Measurements from ENCODE around the gene KIAA1958.

Gene KIAA1958

GRCh38 chr9:112604790-112605189 lies 118.2 kb downstream of the KIAA1958 start:
- no peak for DNase-seq (ENCODE audit: low read depth in 2 of 2)

GRCh38 chr9:112605518-112605917 lies 118.9 kb downstream of the KIAA1958 start:
- no peak for DNase-seq (ENCODE audit: low read depth in 2 of 2)

DNA sequence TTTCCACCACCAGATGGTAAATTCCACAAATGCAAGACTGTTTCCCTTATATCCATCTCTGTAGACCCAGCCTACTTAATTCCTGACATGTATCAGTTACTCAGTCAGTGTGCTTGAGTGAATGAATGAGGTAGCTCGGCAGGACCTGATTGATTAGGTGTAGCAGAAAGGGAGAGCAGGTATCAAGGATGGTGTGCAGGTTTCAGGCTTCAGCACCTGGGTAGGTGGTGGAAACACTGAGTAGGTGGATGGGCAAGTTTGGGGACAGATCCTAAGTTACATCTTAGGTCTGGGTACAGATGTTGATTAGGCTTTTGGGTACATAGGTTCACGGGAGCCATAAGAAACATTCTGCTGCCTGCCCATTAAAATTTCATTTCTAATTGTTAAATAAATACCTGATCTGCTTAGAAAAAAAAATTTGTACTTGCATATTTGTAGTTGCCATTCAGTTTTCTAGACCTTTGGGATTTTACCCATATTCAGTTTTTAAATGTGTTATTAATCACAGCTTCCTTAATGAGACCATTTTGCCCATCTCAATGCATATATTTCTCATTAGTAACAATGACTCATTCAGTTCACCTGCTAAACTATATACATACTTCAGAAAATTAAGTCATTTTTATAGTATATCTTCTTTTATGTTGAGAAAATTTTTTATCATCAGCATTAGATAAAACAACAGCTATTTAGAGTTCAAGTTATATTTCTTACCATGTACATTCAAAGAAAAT lies 119.5 kb downstream of the KIAA1958 start:
- DNase-seq (ENCODE audit: low read depth in 2 of 2) = no peak

- DNase-seq (ENCODE audit: low read depth in 2 of 2) = no peak
Measured at GRCh38 chr9:112608851-112609250, 122.2 kb downstream of the KIAA1958 start.

DNA sequence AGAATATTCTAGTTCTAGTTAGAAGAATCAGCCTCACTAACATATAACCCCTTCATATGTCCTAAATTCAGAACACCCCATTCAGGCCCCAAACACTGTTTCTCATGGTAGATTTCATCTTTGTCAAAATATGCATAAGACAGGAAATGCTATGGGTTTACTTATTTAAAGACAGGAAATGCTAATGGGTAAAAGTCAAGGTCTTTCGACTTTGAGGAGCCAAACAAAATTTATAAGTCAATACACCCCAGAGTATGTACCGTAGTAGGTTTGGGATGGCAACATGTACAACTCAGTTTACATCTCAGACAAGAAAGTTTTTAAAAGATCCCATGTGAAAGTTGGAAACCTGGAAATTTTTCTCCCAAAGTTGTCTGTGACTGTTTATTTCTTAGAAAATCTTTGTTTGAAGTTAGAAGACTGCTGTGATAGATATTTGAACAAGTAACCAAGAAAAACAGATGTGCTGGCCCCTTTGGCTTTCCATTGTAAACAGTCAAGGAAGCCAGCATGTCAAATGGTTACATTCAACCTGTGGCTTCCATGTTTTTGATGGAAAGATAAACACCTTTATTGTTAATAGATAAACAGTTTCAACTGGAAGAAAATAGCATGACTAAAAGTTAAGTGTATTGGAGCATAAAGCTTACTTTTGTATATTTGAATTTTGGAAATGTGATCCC lies 129.1 kb downstream of the KIAA1958 start:
- no peak for DNase-seq (ENCODE audit: low read depth in 2 of 2)

- DNase-seq (ENCODE audit: low read depth in 2 of 2) = no peak
Measured at GRCh38 chr9:112617371-112617770, 130.7 kb downstream of the KIAA1958 start.

- DNase-seq (ENCODE audit: low read depth in 2 of 2) = no peak
Measured at GRCh38 chr9:112618385-112619009, 131.9 kb downstream of the KIAA1958 start.

GRCh38 chr9:112620388-112620787 lies 133.8 kb downstream of the KIAA1958 start:
- DNase-seq (ENCODE audit: low read depth in 2 of 2) = no peak

- DNase-seq (ENCODE audit: low read depth in 2 of 2) = no peak
Measured at GRCh38 chr9:112621018-112621655, 134.5 kb downstream of the KIAA1958 start.

GRCh38 chr9:112623198-112623597 lies 136.6 kb downstream of the KIAA1958 start:
- DNase-seq (ENCODE audit: low read depth in 2 of 2) = no peak

GRCh38 chr9:112624711-112625707 lies 138.4 kb downstream of the KIAA1958 start:
- no peak for DNase-seq (ENCODE audit: low read depth in 2 of 2)

DNA sequence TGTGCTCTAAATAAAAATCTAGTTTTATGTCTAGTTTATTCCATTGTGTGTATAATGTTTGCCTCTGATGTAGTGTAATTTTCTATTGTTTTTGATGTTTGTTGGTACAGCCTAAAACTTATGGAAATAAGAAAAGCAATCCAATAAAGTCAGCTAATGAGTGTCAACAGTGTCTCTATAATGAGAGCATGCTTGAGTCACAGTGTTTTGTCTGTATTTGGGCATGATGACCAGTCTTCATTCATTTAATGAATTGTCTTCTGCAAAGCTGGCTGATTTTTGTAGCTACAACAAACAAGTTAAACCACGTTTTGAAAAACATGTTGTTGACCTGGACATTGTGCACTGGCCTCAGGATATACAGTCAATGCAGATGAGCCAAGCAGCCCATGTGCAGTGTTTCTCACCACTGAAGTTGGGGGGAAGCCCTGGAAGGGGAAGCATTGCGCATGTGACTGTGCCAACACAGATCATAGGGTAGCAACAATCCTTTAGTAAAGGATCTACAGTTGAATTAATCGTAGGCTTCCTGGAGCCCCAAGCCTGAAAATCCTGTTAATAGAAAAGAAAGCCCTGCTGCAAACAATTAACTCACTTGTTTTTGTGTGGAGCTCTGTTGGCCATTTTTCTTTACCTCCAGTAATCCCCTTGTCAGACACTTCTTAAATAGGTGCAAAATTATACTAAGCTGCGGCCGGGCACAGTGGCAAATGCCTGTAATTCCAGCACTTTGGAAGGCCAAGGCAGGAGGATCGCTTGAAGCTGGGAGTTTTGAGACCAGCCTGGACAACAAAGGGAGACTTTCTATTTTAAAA lies 143.3 kb downstream of the KIAA1958 start:
- no peak for DNase-seq (ENCODE audit: low read depth in 2 of 2)

- DNase-seq (ENCODE audit: low read depth in 2 of 2) = no peak
Measured at GRCh38 chr9:112631313-112632070, 144.9 kb downstream of the KIAA1958 start.

- DNase-seq (ENCODE audit: low read depth in 2 of 2) = no peak
Measured at GRCh38 chr9:112640311-112640710, 153.7 kb downstream of the KIAA1958 start.

DNA sequence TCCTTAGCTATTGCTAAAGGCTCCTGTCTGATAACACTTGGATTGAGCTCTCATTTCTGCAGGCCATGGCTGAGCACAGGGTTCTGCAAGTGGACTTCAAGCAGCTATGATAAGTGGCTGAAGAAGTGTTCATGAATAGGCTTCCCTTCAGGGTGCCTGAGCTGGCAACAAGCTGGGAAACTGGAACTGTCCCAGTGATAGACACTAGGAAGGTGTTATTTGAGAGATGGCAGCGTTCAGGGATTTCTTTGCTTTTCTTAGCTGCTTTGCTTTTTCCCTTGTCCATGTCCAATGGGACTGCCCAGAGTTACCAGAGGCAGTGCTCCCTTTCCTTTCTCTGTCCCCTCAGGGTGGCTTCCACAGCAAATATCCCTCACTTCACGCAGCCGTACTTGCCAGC lies 155.5 kb downstream of the KIAA1958 start:
- no peak for DNase-seq (ENCODE audit: low read depth in 2 of 2)

DNA sequence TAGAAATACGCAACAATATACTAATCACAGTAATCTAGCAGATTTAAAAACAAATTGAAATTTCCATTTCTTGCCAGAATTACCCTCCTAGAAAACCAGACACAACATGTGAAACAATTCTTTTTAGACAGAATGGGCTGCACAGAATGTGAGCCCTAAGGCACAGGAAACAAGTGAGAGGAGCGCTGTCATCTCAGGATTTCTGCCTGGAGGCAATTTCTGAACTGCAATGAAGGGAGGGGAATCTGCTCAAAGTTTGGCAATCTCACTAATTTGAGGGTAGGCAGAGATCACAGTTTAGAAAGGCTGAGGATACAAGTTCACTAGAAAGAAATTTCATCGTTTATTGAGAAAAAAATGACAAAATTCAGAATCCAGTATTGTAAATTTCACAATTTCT lies 161.0 kb downstream of the KIAA1958 start:
- DNase-seq (ENCODE audit: low read depth in 2 of 2) = no peak

DNA sequence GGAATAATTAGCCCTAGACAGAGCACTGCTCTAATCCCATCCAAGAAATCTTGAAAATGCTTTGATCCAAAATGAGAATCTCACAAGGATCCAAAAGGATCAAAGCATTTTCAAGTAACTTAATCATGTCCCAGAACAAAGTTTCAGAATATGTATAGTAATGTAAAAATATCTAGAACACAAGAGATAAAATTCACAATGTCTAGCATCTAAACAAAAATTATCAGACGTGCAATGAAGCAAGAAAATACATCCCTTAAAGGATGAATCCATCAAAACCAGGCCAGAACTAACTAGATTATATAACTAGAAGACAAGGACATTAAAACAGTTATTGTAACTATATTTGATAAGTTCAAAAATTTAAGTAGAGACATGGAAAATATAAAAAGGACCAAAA lies 162.0 kb downstream of the KIAA1958 start:
- no peak for DNase-seq (ENCODE audit: low read depth in 2 of 2)

DNA sequence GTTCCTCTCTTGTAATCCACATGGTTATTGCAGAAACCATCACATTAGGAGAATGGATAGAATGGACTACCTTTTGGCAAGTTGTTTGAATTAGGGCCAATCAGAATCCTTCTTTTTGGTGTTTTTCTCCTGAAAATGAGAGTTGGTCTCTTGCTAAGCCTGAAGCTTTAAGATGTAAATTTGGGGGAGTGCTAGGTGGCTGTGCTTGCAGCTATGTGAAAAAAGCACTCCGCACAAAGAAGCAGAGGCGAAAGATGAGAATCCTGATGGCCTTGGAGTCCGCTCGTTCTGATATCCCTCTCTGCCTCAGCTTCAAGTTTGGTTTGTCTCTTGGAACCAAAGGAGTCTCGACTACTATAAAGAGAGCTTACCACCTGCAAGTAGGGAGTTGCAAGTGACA lies 167.7 kb downstream of the KIAA1958 start:
- DNase-seq (ENCODE audit: low read depth in 2 of 2) = no peak

DNA sequence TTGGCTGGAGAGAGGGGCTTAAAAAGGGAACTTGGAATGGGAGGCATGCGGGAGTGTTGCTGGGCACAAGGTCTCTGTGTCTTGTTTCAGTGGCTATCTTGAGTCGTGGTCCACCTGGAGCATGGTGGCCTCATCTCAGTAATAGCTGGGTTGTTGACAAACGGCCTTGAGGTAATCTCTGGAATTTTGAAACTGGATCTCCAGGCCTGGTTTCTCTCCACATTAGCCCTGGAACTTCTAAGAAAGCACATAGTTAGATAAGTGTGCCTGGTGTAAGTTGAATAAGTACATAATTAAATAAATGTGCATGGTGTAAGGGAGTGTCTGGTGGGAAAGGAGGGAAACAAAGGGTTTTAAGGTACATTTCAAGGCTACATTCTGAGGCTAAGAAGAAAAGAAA lies 169.0 kb downstream of the KIAA1958 start:
- no peak for DNase-seq (ENCODE audit: low read depth in 2 of 2)

- no peak for DNase-seq (ENCODE audit: low read depth in 2 of 2)
Measured at GRCh38 chr9:112659906-112660305, 173.3 kb downstream of the KIAA1958 start.

All from fibroblast of skin of left biceps (primary cell).